ENCODE measurements around the gene WNK1. TPM values are rescaled to one million over a fixed set of nuclear protein-coding genes. Genes with fewer than 3 reads are reported as not detected.
"Not testable (repeated sequence)": the region's sequence is repeated elsewhere in the genome, so short reads cannot be mapped to it uniquely, and the experiment has no call there.

WNK1 gene
- total RNA-seq, 2 experiments from 2014 or later, result 84.1 to 131 TPM

- Histone ChIP-seq H3K36me3 (ENCODE audit: insufficient read depth, low read length) (peaks cover 17% of the 10 kb centered on the region; the same call in 1 of the 2 replicates), H3K79me2 (ENCODE audit: insufficient read depth, low read depth, low read length) (peaks cover 88% of the 10 kb centered on the region), H2AFZ (ENCODE audit: low read length) (no peak overlapping the region), H3K4me3 (ENCODE audit: low read depth, low read length, poor library complexity, severe bottlenecking) (no peak overlapping the region), H3K9me3 (ENCODE audit: low read length) (no peaks in the 10 kb centered on the region), H3K4me1 (ENCODE audit: insufficient read depth, low read length, poor library complexity, severe bottlenecking) (peaks cover 38% of the 10 kb centered on the region), H3K27ac (ENCODE audit: low read depth, low read length, poor library complexity, severe bottlenecking) (no peak overlapping the region), H3K9me2 (ENCODE audit: insufficient read depth, low read length) (no peaks in the 10 kb centered on the region), H4K20me1 (ENCODE audit: insufficient read depth, low read length) (0 out of 2 replicates have a peak, but pooled peaks cover 18% of the 10 kb centered on the region), H3K4me2 (ENCODE audit: low read length) (peak overlapping the region; percentile 48)
- intact Hi-C loops (cut with micrococcal nuclease; ENCODE audit: unreplicated experiment), result no loop called here
- ChIA-PET CTCF (ENCODE audit: unreplicated experiment) (interaction anchor here (2.1 kb wide), 1 partner anchor 196 kb away, joined by 7 read pairs; no protein-coding TSS in a partner anchor), POLR2A (interaction anchor here (0.7 to 1.8 kb wide), 6 partner anchors 9 to 743 kb away, joined by 3 to 4 read pairs (median 3); no protein-coding TSS in a partner anchor)
- no TSS peak for BruUV-seq (replicated peaks)
- DNase-seq (ENCODE audit: low spot score), result no peak
- TF ChIP-seq CTCF (conservative IDR thresholded peaks at IDR 0.05; ENCODE audit: low read length) (no peak), EZH2phosphoT487 (IDR thresholded peaks at IDR 0.05; ENCODE audit: borderline replicate concordance, low read depth, low read length) (no peak)
These were observed 58.5 kb downstream of the WNK1 start for GRCh38 chr12:810671-811415.

GRCh38 chr12:812950-813349 is 60.6 kb downstream of the WNK1 start:
- Histone ChIP-seq H3K4me1 (ENCODE audit: insufficient read depth, low read length, poor library complexity, severe bottlenecking) (peaks cover 26% of the 10 kb centered on the region), H3K4me2 (ENCODE audit: low read length) (no peak overlapping the region), H3K4me3 (ENCODE audit: low read depth, low read length, poor library complexity, severe bottlenecking) (no peak overlapping the region), H3K27ac (ENCODE audit: low read depth, low read length, poor library complexity, severe bottlenecking) (no peak overlapping the region), H4K20me1 (ENCODE audit: insufficient read depth, low read length) (0 out of 2 replicates have a peak, but pooled peaks cover 15% of the 10 kb centered on the region), H3K9me3 (ENCODE audit: low read length) (no peaks in the 10 kb centered on the region), H2AFZ (ENCODE audit: low read length) (no peak overlapping the region), H3K36me3 (ENCODE audit: insufficient read depth, low read length) (peaks cover 32% of the 10 kb centered on the region; the same call in 1 of the 2 replicates), H3K79me2 (ENCODE audit: insufficient read depth, low read depth, low read length) (peaks cover 69% of the 10 kb centered on the region), H3K9me2 (ENCODE audit: insufficient read depth, low read length) (no peaks in the 10 kb centered on the region)
- ChIA-PET CTCF (ENCODE audit: unreplicated experiment) (interaction anchor here (0.6 kb wide), 1 partner anchor 11 kb away, joined by 3 read pairs; no protein-coding TSS in a partner anchor), POLR2A (no interaction called here)
- intact Hi-C loops (cut with micrococcal nuclease; ENCODE audit: unreplicated experiment), result no loop called here
- no peak for TF ChIP-seq EZH2phosphoT487 (IDR thresholded peaks at IDR 0.05; ENCODE audit: borderline replicate concordance, low read depth, low read length)
- no peak for TF ChIP-seq CTCF (conservative IDR thresholded peaks at IDR 0.05; ENCODE audit: low read length)
- no peak for DNase-seq (ENCODE audit: low spot score)
- BruUV-seq (replicated peaks), result no TSS peak

- ChIA-PET POLR2A (interaction anchor here (1.3 kb wide), 1 partner anchor 42 kb away, joined by 3 read pairs; no protein-coding TSS in a partner anchor), CTCF (ENCODE audit: unreplicated experiment) (interaction anchor here (0.6 to 1.4 kb wide), 2 partner anchors 185 to 203 kb away, joined by 5 to 11 read pairs; no protein-coding TSS in a partner anchor)
- not testable (repeated sequence) for H3K4me3 ChIP-seq (ENCODE audit: low read depth, low read length, poor library complexity, severe bottlenecking); H2AFZ ChIP-seq (ENCODE audit: low read length); BruUV-seq (replicated peaks); H3K9me3 ChIP-seq (ENCODE audit: low read length); H4K20me1 ChIP-seq (ENCODE audit: insufficient read depth, low read length); H3K4me2 ChIP-seq (ENCODE audit: low read length); DNase-seq (ENCODE audit: low spot score); H3K9me2 ChIP-seq (ENCODE audit: insufficient read depth, low read length); H3K27ac ChIP-seq (ENCODE audit: low read depth, low read length, poor library complexity, severe bottlenecking)
- peaks cover 69% of the 10 kb centered on the region; the same call in 1 of the 2 replicates for H3K79me2 ChIP-seq (ENCODE audit: insufficient read depth, low read depth, low read length)
- H3K36me3 ChIP-seq (ENCODE audit: insufficient read depth, low read length), result peaks cover 76% of the 10 kb centered on the region
- H3K4me1 ChIP-seq (ENCODE audit: insufficient read depth, low read length, poor library complexity, severe bottlenecking), result peaks cover 13% of the 10 kb centered on the region
- intact Hi-C loops (cut with micrococcal nuclease; ENCODE audit: unreplicated experiment), result loop anchor here (2.0 to 5.0 kb wide), 3 partner anchors 80 to 275 kb away; partner anchors contain the start of gene RAD52
These were observed 65.1 kb downstream of the WNK1 start for GRCh38 chr12:817456-817855.
